Measurements from ENCODE around the gene KIT. TPM values are rescaled to one million over a fixed set of nuclear protein-coding genes. Genes with fewer than 3 reads are reported as not detected.

KIT gene
- total and polyA plus RNA-seq, 2 donors (not counting 3 experiments of a cell fraction or from before 2014, with no cell fraction given): 19.8 to 39.7 TPM

DNA sequence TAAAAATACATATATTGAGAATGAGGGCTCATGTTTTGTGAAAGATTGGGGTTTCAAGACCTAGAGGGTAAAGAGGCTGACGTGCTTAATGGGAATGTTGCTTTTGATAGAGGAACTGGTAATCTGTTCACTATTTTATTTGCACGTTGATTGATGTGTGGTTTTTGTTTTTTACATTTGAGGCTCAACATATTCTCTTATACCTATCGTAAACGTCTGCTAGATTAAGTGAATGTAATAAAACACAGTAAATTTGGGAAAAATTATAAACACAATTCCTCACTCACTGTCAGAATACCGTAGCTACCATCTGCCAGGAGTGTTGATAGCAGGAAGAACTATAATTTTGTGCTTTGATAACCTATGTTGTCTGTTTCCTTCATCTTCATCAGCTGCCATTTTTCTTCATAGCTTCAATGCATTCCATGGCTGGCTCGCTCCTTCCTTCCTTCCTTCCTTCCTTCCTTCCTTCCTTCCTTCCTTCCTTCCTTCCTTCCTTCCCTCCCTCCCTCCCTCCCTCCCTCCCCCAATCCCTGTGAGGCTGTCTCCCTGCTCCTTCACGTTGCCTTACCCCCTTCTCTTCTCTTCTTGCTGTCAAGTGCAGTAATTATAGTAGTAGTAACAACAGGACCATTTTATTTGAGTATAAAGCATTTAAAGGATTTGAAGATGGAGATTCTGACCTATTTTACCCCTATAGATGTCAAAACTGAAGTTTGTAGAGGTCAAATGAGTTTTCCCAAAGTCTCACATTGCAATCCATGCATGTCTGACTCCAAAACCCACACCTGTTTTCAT, 20.3 kb downstream of the KIT start:
- peaks cover 0 to 5% of the 10 kb centered on the region in 2 experiments for H3K27me3 ChIP-seq (ENCODE audit: control insufficient read depth in 2 of 2, insufficient read depth in 2 of 2, low read length in 2 of 2)
- no peak overlapping the region for H3K4me2 ChIP-seq (ENCODE audit: insufficient read depth, low read length)
- no peaks in the 10 kb centered on the region for H3K79me2 ChIP-seq (ENCODE audit: control insufficient read depth, insufficient read depth, low read length)
- H2AFZ ChIP-seq (ENCODE audit: low read depth, low read length): no peak overlapping the region
- TF ChIP-seq, protein P1, sequence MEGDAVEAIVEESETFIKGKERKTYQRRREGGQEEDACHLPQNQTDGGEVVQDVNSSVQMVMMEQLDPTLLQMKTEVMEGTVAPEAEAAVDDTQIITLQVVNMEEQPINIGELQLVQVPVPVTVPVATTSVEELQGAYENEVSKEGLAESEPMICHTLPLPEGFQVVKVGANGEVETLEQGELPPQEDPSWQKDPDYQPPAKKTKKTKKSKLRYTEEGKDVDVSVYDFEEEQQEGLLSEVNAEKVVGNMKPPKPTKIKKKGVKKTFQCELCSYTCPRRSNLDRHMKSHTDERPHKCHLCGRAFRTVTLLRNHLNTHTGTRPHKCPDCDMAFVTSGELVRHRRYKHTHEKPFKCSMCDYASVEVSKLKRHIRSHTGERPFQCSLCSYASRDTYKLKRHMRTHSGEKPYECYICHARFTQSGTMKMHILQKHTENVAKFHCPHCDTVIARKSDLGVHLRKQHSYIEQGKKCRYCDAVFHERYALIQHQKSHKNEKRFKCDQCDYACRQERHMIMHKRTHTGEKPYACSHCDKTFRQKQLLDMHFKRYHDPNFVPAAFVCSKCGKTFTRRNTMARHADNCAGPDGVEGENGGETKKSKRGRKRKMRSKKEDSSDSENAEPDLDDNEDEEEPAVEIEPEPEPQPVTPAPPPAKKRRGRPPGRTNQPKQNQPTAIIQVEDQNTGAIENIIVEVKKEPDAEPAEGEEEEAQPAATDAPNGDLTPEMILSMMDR (IDR thresholded peaks at IDR 0.05; ENCODE audit: extremely low read depth in 1 of 2, insufficient read depth in 1 of 2, low read depth in 1 of 2, low read length in 2 of 2): no peak
- TF ChIP-seq EZH2 (IDR thresholded peaks at IDR 0.05; ENCODE audit: borderline replicate concordance, low read depth, low read length, severe bottlenecking): no peak
- TF ChIP-seq, protein P2, sequence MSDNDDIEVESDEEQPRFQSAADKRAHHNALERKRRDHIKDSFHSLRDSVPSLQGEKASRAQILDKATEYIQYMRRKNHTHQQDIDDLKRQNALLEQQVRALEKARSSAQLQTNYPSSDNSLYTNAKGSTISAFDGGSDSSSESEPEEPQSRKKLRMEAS (IDR thresholded peaks at IDR 0.05; ENCODE audit: insufficient read depth, insufficient read length): no peak
- no peak for TF ChIP-seq MYC (IDR thresholded peaks at IDR 0.05; ENCODE audit: low read depth, low read length)
- no peak for TF ChIP-seq POLR2A (IDR thresholded peaks at IDR 0.05; ENCODE audit: low read depth, low read length)
- no peak for TF ChIP-seq FOS (IDR thresholded peaks at IDR 0.05; ENCODE audit: borderline replicate concordance, insufficient read depth, low read length)
- TF ChIP-seq POLR2AphosphoS5 (IDR thresholded peaks at IDR 0.05; ENCODE audit: insufficient read depth, low read depth, low read length): no peak
- no peak for TF ChIP-seq GATA2 (IDR thresholded peaks at IDR 0.05; ENCODE audit: insufficient read depth, insufficient read length, low read depth, low read length)
- TF ChIP-seq JUN (IDR thresholded peaks at IDR 0.05; ENCODE audit: borderline replicate concordance, insufficient read depth, insufficient read length, low read depth): no peak
- DNase-seq (ENCODE audit: low read depth, low spot score) (no peak), FAIRE-seq (no peak)
- no peaks in the 10 kb centered on the region for H4K20me1 ChIP-seq (replicated peaks; ENCODE audit: control insufficient read depth, extremely low read depth, insufficient read depth, low read length)
- no peak overlapping the region for H3K9ac ChIP-seq (replicated peaks; ENCODE audit: extremely low read depth, insufficient read depth, low read length)
- H3K9me3 ChIP-seq (replicated peaks; ENCODE audit: control insufficient read depth, insufficient read depth, low read length): no peaks in the 10 kb centered on the region
- H3K4me1 ChIP-seq (ENCODE audit: control insufficient read depth, extremely low read depth, insufficient read depth, low read length): no peaks in the 10 kb centered on the region
- no peaks in the 10 kb centered on the region for H3K9me1 ChIP-seq (replicated peaks; ENCODE audit: control insufficient read depth, extremely low read depth, insufficient read depth, low read length)
- ChIA-PET CTCF (interaction anchor here (3.7 kb wide), 1 partner anchor 283 kb away, joined by 11 read pairs; no protein-coding TSS in a partner anchor), POLR2A (no interaction called here)
- BruUV-seq (replicated peaks): no TSS peak
- no peaks in the 10 kb centered on the region for H3K36me3 ChIP-seq (ENCODE audit: control insufficient read depth in 2 of 2, extremely low read depth in 1 of 2, insufficient read depth in 2 of 2, low read length in 2 of 2)
- dilution Hi-C loops (cut with MboI; ENCODE audit: extremely low pct_ligation_motif_present, low sequenced_read_pairs): no loop called here
- no peak overlapping the region for H3K27ac ChIP-seq (ENCODE audit: insufficient read depth, low read depth, low read length)
- intact Hi-C loops (cut with micrococcal nuclease): no loop called here
- no peak overlapping the region for H3K4me3 ChIP-seq (replicated peaks in 1 of 3; ENCODE audit: insufficient read depth in 1 of 3, low read depth in 1 of 3, low read length in 3 of 3)
